HepG2 (cell line): Measurements from ENCODE around the gene ZDBF2. TPM values are rescaled to one million over a fixed set of nuclear protein-coding genes. Genes with fewer than 3 reads are reported as not detected.

Source experiments
- ATAC-seq: fragments of 200-7000 bp; cut with Tn5 transposase; 3 replicates; pipeline ENCODE4 v1.9.1; 2020; ENCODE audit warnings: mild to moderate bottlenecking, moderate library complexity
- BruUV-seq: library from RNA; stranded (reverse); fragments of 400-500 nt; replicated peaks from 2 replicates; lab custom pipeline; 2021; lab: Mats Ljungman, UMichigan
- CTCF ChIA-PET: fragments of 300-600 bp; formaldehyde crosslinking; extraction: SDS; loops from one replicate; lab custom pipeline; 2021; ENCODE audit warnings: low total read pairs, inconsistent platforms, low intra/inter-chr PET ratio; lab: Yijun Ruan, JAX
- POLR2A ChIA-PET: fragments of 350-600 bp; sonication (Branson Sonifier 250); formaldehyde crosslinking; loops from one replicate; lab custom pipeline; 2020; ENCODE audit warnings: antibody characterized with exemption, inconsistent platforms; lab: Yijun Ruan, JAX
- DNase-seq: peaks from one replicate; pipeline ENCODE4 v3.0.0-alpha.2; 2015; ENCODE audit warnings: low spot score
- FAIRE-seq: peaks from 3 replicates; lab custom pipeline; 2011; peaks lifted over from hg19 to GRCh38; lab: Jason Lieb, UNC
- H2AFZ ChIP-seq: one replicate; pipeline ENCODE4 v1.6.1; 2011; ENCODE audit warnings: low read length, inconsistent platforms
- H3K27ac ChIP-seq: fragments of 300-600 bp; 3 replicates; pipeline ENCODE4 v1.8.0; 2011; ENCODE audit warnings: mixed run types, mild to moderate bottlenecking, mixed read lengths, low read length, inconsistent platforms; ENCODE audit not compliant: insufficient read depth; ENCODE audit errors: extremely low read length
- H3K27me3 ChIP-seq, 2 experiments: fragments of 200-600 bp in 1 of 2; 2 replicates in 1 of 2; 3 replicates in 1 of 2; pipeline versions ENCODE4 v1.6.0 to v1.8.0; 2011; ENCODE audit warnings: low read length in 2 of 2, mild to moderate bottlenecking in 2 of 2, moderate library complexity in 2 of 2, inconsistent platforms in 1 of 2; ENCODE audit not compliant: insufficient read depth in 2 of 2, control insufficient read depth in 1 of 2
- H3K36me3 ChIP-seq, 2 experiments: fragments of 200-600 bp in 1 of 2; replicated peaks in 1 of 2; 2 replicates in 1 of 2; 3 replicates in 1 of 2; pipeline versions ENCODE4 v1.5.1 to v1.8.0; 2011; ENCODE audit warnings: low read length in 2 of 2, inconsistent platforms in 1 of 2; ENCODE audit not compliant: insufficient read depth in 2 of 2, control insufficient read depth in 1 of 2
- H3K4me1 ChIP-seq: 2 replicates; pipeline ENCODE4 v1.5.1; 2012; ENCODE audit warnings: low read length, inconsistent platforms; ENCODE audit not compliant: insufficient read depth
- H3K4me2 ChIP-seq: 2 replicates; pipeline ENCODE4 v1.6.0; 2011; ENCODE audit warnings: low read depth, low read length, inconsistent platforms
- H3K4me3 ChIP-seq, 3 experiments: fragments of 200-600 bp in 1 of 3; sonication (generic), shearing (Covaris generic) in 1 of 3; replicated peaks in 1 of 3; 2 replicates each; pipeline ENCODE4 v1.5.1; 2011 to 2016; ENCODE audit warnings: low read length in 3 of 3, inconsistent platforms in 2 of 3, low read depth in 2 of 3, mild to moderate bottlenecking in 2 of 3, control low read depth in 1 of 3, mixed read lengths in 1 of 3; ENCODE audit not compliant: insufficient read depth in 1 of 3
- H3K79me2 ChIP-seq: one replicate; pipeline ENCODE4 v1.6.1; 2011; ENCODE audit warnings: low read length, inconsistent platforms; ENCODE audit not compliant: insufficient read depth
- H3K9ac ChIP-seq: 2 replicates; pipeline ENCODE4 v1.6.0; 2011; ENCODE audit warnings: mild to moderate bottlenecking, low read depth, low read length, inconsistent platforms; ENCODE audit not compliant: insufficient read depth
- H3K9me3 ChIP-seq: 2 replicates; pipeline ENCODE4 v1.5.1; 2012; ENCODE audit warnings: mild to moderate bottlenecking, low read length
- H4K20me1 ChIP-seq: 2 replicates; pipeline ENCODE4 v1.6.0; 2011; ENCODE audit warnings: inconsistent platforms, mild to moderate bottlenecking, low read length, moderate library complexity; ENCODE audit not compliant: insufficient read depth
- AHR ChIP-seq: IDR thresholded peaks from 2 replicates; pipeline ENCODE4 v1.6.1; 2018; ENCODE audit warnings: missing genetic modification reagents, missing compliant biosample characterization
- FOXK2 ChIP-seq: fragments of 450-650 bp; IDR thresholded peaks from 2 replicates; pipeline ENCODE4 v1.6.1; 2016
- MAFF ChIP-seq: IDR thresholded peaks from 2 replicates; pipeline ENCODE4 v1.6.1; 2011; ENCODE audit warnings: low read depth, low read length, improper control_type of control experiment
- MAFG ChIP-seq: sonication (generic); formaldehyde crosslinking; IDR thresholded peaks from 2 replicates; pipeline ENCODE4 v1.5.1; 2020; ENCODE audit warnings: mild to moderate bottlenecking, missing genetic modification reagents
- MAFK ChIP-seq, 2 experiments: IDR thresholded peaks in 1 of 2; conservative IDR thresholded peaks in 1 of 2; 2 replicates each; pipeline ENCODE4 v1.6.1; 2011; ENCODE audit warnings: improper control_type of control experiment in 2 of 2, low read length in 2 of 2
- MATR3 ChIP-seq: sonication (generic); formaldehyde crosslinking; IDR thresholded peaks from 2 replicates; pipeline ENCODE4 v1.4.0; 2020; ENCODE audit warnings: missing genetic modification reagents
- RXRB ChIP-seq: IDR thresholded peaks from 2 replicates; pipeline ENCODE4 v1.6.1; 2016; ENCODE audit warnings: borderline replicate concordance, missing genetic modification reagents, missing compliant biosample characterization
- SMARCC2 ChIP-seq: fragments of 450-650 bp; IDR thresholded peaks from 2 replicates; pipeline ENCODE4 v1.6.1; 2017; ENCODE audit warnings: antibody characterized with exemption, mild to moderate bottlenecking
- THAP11 ChIP-seq: IDR thresholded peaks from 2 replicates; pipeline ENCODE4 v1.6.1; 2016; ENCODE audit warnings: missing biosample characterization, missing genetic modification reagents
- ZBTB3 ChIP-seq: sonication (generic); formaldehyde crosslinking; IDR thresholded peaks from 2 replicates; pipeline ENCODE4 v1.4.0; 2020; ENCODE audit warnings: low read depth, mild to moderate bottlenecking, moderate library complexity, missing genetic modification reagents, borderline replicate concordance
- ZNF441 ChIP-seq: sonication (generic); formaldehyde crosslinking; IDR thresholded peaks from 2 replicates; pipeline ENCODE4 v1.7.0; 2021; ENCODE audit warnings: missing genetic modification reagents, borderline replicate concordance
- ZNF703 ChIP-seq: sonication (generic); formaldehyde crosslinking; IDR thresholded peaks from 2 replicates; pipeline ENCODE4 v1.5.1; 2020; ENCODE audit warnings: missing genetic modification reagents, mild to moderate bottlenecking, moderate library complexity, borderline replicate concordance
- WGBS: methylation state at CpG from one replicate; pipeline ENCODE4 v1.1.6; 2017; ENCODE audit warnings: low lambda C conversion rate; 5-methylcytosine and 5-hydroxymethylcytosine counted together
- in situ Hi-C: cut with HindIII; loops from 2 replicates; pipeline ENCODE4 v1.10.0; 2017; ENCODE audit warnings: low pct_unique_long_range_greater_than_20kb; ENCODE audit not compliant: extremely low pct_ligation_motif_present
- intact Hi-C: fragments of 100-400 bp; cut with micrococcal nuclease; formaldehyde crosslinking; loops from one replicate; pipeline ENCODE4 v1.10.0; 2022; ENCODE audit not compliant: unreplicated experiment
- polyA plus RNA-seq, 8 experiments: library from polyadenylated mRNA; depleted of rRNA in 3 of 8; stranded (reverse) in 7 of 8; unstranded in 1 of 8; fragments of >200 nt; fragmentation: Illumina TruSeq in 4 of 8; extraction: Trizol in 4 of 8; gene quantifications; 2 replicates each; pipeline versions ENCODE4 v1.2.1 to v1.2.3, GENCODE V29; 2011 to 2016; ENCODE audit warnings: low read depth in 4 of 8, missing spikeins in 1 of 8, mixed read lengths in 1 of 8; ENCODE audit not compliant: insufficient read depth in 1 of 8
- total RNA-seq, 5 experiments: library from RNA; depleted of rRNA; stranded (reverse); fragments of >200 nt; fragmentation: Illumina TruSeq; extraction: Trizol; gene quantifications; 2 replicates each; pipeline ENCODE4 v1.2.3, GENCODE V29; 2016; ENCODE audit warnings: low read depth in 1 of 5
- TF ChIP-seq, protein P1 (sequence below): sonication (generic); formaldehyde crosslinking; IDR thresholded peaks from 2 replicates; pipeline ENCODE4 v1.5.1; 2020; ENCODE audit warnings: mild to moderate bottlenecking, missing genetic modification reagents, moderate library complexity
- TF ChIP-seq, protein P2 (sequence below), 2 experiments: fragments of 450-650 bp in 1 of 2; sonication (generic) in 1 of 2; formaldehyde crosslinking; IDR thresholded peaks; 2 replicates each; pipeline versions ENCODE4 v1.5.0 to v1.8.0; 2020 to 2022; ENCODE audit warnings: mild to moderate bottlenecking in 1 of 2, missing genetic modification reagents in 1 of 2
- TF ChIP-seq, protein P3 (sequence below): sonication (generic); formaldehyde crosslinking; IDR thresholded peaks from 2 replicates; pipeline ENCODE4 v1.9.0; 2021; ENCODE audit warnings: missing genetic modification reagents, mild to moderate bottlenecking, borderline replicate concordance
- TF ChIP-seq, protein P4 (sequence below): IDR thresholded peaks from 2 replicates; pipeline ENCODE4 v1.6.1; 2016; ENCODE audit warnings: missing compliant biosample characterization, missing genetic modification reagents, borderline replicate concordance
- TF ChIP-seq, protein P5 (sequence below): sonication (generic); formaldehyde crosslinking; IDR thresholded peaks from 2 replicates; pipeline ENCODE4 v1.5.1; 2020; ENCODE audit warnings: missing genetic modification reagents, mild to moderate bottlenecking, borderline replicate concordance

The ZDBF2 gene
- total and polyA plus RNA-seq, 2 of the 13 experiments (the other 11 are each of a cell fraction or from before 2014, with no cell fraction given), result 1.5 to 2.0 TPM

DNA sequence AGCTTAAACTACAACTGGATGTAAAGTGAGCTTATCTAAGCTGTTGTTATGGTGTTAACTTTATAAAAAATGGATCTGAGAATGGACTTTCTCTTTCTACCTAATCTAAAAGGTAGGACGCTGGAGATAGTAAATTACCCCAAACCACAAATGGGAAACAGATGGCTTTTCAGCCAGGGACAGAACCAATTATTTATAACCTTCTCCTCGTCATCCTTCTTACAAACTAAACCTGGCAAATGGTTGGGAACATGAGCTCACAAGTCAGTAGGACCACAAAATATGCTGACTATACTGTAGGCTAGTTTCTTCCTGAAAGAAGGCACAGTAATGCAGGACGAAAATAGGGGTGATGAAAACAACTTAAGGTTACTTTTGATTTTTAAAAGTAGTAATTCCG, 32.7 kb upstream of the ZDBF2 start:
- TF ChIP-seq ZNF441 (CRISPR knock-in tag), result no peak
- TF ChIP-seq, protein P1, sequence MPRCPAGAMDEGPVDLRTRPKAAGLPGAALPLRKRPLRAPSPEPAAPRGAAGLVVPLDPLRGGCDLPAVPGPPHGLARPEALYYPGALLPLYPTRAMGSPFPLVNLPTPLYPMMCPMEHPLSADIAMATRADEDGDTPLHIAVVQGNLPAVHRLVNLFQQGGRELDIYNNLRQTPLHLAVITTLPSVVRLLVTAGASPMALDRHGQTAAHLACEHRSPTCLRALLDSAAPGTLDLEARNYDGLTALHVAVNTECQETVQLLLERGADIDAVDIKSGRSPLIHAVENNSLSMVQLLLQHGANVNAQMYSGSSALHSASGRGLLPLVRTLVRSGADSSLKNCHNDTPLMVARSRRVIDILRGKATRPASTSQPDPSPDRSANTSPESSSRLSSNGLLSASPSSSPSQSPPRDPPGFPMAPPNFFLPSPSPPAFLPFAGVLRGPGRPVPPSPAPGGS, result no peak
- TF ChIP-seq ZNF703 (CRISPR knock-in tag), result no peak
- TF ChIP-seq MAFF, result peak; percentile 29; the same call in 1 of the 2 replicates
- TF ChIP-seq MATR3 (CRISPR knock-in tag), result no peak
- TF ChIP-seq, protein P2, sequence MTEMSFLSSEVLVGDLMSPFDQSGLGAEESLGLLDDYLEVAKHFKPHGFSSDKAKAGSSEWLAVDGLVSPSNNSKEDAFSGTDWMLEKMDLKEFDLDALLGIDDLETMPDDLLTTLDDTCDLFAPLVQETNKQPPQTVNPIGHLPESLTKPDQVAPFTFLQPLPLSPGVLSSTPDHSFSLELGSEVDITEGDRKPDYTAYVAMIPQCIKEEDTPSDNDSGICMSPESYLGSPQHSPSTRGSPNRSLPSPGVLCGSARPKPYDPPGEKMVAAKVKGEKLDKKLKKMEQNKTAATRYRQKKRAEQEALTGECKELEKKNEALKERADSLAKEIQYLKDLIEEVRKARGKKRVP (CRISPR knock-in tag; IDR thresholded peaks at IDR 0.05), result no peak
- TF ChIP-seq THAP11 (CRISPR knock-in tag), result no peak
- TF ChIP-seq, protein P3, sequence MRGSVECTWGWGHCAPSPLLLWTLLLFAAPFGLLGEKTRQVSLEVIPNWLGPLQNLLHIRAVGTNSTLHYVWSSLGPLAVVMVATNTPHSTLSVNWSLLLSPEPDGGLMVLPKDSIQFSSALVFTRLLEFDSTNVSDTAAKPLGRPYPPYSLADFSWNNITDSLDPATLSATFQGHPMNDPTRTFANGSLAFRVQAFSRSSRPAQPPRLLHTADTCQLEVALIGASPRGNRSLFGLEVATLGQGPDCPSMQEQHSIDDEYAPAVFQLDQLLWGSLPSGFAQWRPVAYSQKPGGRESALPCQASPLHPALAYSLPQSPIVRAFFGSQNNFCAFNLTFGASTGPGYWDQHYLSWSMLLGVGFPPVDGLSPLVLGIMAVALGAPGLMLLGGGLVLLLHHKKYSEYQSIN, result no peak
- TF ChIP-seq, protein P4, sequence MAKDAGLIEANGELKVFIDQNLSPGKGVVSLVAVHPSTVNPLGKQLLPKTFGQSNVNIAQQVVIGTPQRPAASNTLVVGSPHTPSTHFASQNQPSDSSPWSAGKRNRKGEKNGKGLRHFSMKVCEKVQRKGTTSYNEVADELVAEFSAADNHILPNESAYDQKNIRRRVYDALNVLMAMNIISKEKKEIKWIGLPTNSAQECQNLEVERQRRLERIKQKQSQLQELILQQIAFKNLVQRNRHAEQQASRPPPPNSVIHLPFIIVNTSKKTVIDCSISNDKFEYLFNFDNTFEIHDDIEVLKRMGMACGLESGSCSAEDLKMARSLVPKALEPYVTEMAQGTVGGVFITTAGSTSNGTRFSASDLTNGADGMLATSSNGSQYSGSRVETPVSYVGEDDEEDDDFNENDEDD, result no peak
- TF ChIP-seq FOXK2, result no peak
- peak in 1 of 2 experiments; percentile 34; a peak in 1 of 4 replicates for TF ChIP-seq MAFK (conservative IDR thresholded peaks at IDR 0.05 in 1 of 2, IDR thresholded peaks at IDR 0.05 in 1 of 2; ENCODE audit: low read length in 2 of 2)
- TF ChIP-seq, protein P5, sequence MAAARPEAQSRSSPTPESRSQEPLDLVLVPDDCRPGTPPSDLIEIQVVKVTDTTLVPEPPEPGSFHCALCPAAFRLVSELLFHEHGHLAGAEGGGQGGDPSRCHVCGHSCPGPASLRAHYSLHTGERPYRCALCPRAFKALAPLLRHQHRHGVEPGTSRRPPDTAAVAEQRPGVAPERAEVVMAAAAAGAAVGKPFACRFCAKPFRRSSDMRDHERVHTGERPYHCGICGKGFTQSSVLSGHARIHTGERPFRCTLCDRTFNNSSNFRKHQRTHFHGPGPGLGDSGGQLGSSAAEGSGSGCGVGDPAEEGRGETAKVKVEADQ, result no peak
- no peak for TF ChIP-seq ZBTB3 (CRISPR knock-in tag)
- TF ChIP-seq AHR, result no peak
- TF ChIP-seq RXRB (CRISPR knock-in tag), result no peak
- no peak for TF ChIP-seq SMARCC2
- no peak for TF ChIP-seq MAFG (CRISPR knock-in tag)
- TF ChIP-seq, all 625 proteins: peak for 2
- intact Hi-C loops, result no loop called here
- no peaks in the 10 kb centered on the region for H3K36me3 ChIP-seq
- ATAC-seq (no peak), DNase-seq (no peak), FAIRE-seq (no peak)
- H2AFZ ChIP-seq, result no peak overlapping the region
- H3K9ac ChIP-seq, result no peak overlapping the region
- no peak overlapping the region for H3K4me2 ChIP-seq
- no peaks in the 10 kb centered on the region for H3K9me3 ChIP-seq
- 0 out of 5 replicates have a peak, but pooled peaks cover 0 to 19% of the 10 kb centered on the region in 2 experiments for H3K27me3 ChIP-seq
- H3K4me3 ChIP-seq, result no peak overlapping the region
- H3K27ac ChIP-seq, result no peak overlapping the region
- H3K79me2 ChIP-seq, result no peaks in the 10 kb centered on the region
- ChIA-PET CTCF (no interaction called here), POLR2A (no interaction called here)
- no TSS peak for BruUV-seq
- WGBS, result under 1% methylated on average over 4 of the region's 4 CpGs
- no peaks in the 10 kb centered on the region for H4K20me1 ChIP-seq
- in situ Hi-C loops, result no loop called here
- no peaks in the 10 kb centered on the region for H3K4me1 ChIP-seq
